EH (cell line): Measurements from ENCODE around the gene SV2B.

Experiments
- DNase-seq: peaks from one replicate; pipeline ENCODE4 v3.0.0-alpha.2; 2015; ENCODE audit warnings: low read depth

SV2B gene

GRCh38 chr15:91102546-91103330, 2.7 kb downstream of the SV2B start:
- no peak for DNase-seq

DNA sequence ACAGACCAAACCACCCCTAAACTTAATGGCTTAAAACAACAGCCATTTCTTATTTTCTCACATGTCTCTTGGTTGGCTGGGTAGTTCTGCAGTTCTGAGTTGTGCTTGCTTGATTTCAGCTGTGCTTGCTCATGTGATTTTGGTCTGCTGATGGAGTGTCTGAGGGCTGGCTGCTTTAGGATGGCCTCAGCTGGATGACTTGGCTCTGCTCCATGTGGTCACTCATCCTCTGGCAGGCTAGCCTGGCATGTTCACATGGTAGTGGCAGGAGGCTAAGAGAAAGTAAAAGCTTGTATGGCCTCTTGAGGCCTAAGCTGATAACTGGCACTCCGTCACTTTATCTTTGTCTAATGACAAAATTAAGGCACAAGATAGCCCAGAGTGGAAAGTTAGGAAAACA, 4.1 kb downstream of the SV2B start:
- DNase-seq: no peak

GRCh38 chr15:91108421-91108820, 8.4 kb downstream of the SV2B start:
- no peak for DNase-seq

DNA sequence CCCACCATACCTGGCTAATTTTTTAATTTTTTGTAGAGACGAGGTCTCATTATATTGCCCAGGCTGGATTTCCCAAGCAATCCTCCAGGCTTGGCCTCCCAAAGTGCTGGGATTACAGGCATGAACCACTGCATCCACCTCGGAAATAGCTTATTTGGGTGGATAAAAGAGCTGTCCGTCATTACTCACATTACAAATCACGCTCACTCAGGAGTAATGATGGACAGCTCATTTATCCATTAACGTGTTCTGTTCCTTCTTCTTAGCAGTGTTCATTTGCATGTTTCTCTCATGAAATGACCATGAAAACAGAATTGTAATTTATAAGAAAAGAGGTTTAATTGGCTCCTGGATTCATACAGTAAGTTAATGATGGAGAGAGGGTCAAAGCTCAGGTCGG, 9.8 kb downstream of the SV2B start:
- no peak for DNase-seq

DNA sequence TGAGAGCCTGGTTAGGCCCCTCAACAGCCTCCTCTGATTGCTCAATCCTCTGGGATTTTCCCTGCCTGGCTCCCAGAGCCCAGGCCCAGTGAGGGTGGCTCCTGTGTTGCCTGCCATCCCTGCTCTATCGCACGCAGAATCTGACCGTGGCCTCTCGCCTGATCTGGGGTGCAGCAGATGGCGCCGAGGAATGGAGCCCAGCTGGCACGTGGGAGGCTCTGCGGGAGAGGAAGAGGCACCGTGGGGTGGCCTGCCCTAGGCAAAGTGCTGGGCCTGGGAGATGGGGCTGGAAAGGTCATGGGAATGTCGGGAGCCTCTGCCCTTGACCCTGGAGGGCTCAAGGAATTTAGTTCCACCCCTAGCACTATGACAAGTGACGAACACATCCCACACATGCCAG, 10.3 kb downstream of the SV2B start:
- no peak for DNase-seq

DNA sequence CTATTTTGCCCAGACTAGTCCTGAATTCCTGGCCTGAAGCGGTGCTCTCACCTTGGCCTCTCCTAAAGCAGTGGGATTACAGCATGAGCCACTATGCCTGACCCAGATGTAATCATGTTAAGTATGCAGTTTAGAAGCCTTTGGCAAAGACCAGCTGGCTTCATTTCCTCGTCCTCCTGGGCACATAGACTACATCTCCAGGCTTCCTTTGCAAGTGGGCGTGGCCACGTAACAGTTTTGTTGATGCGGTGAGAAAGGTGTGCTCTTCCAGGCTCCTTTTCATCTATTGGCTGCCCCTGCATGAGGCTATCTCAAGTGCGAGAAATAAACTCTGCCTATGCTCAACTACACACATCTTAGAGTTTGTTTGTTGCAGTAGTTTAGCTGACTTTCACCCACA, 13.0 kb downstream of the SV2B start:
- DNase-seq: no peak

GRCh38 chr15:91114301-91114700, 14.2 kb downstream of the SV2B start:
- no peak for DNase-seq

DNA sequence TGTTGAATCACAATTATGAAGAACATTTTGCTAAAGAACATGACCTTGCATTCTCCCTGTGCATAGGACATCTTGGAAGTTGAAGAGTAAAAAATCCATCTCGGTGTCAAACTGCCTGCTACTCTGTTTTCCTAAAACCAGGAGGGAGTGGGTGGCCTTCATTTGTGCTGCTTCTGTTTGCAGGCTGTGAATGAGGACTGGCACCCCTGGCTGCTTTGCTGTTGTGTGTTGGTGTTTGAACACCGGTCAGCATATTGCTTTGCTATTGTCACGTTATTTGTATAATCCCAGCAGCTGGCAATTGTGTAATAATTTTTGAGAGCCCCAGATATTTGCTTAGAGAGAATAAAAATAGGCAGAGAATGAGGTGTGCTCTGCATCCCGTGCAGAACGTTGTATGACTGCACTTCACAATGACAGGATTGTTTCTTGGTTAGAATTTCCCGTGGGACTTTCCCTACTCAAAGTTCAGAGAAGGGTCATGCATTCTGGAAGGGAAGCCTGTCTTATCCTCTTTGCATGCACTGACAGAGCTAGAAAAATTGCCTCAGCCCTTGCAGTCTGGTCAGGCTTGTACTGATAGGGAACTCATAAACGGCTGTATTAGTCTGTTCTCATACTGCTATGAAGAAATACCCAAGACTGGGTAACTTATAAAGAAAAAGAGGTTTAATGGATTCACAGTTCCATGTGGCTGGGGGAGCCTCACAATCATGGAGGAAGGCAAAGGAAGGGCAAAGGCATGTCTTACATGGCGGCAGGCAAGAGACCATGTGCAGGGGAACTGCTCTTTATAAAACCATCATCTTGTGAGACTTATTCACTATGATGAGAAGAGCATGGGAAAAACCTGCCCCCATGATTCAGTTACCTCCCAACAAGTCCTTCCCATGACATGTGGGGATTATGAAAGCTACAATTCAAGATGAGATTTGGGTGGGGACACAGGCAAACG, 16.3 kb downstream of the SV2B start:
- DNase-seq: no peak

DNA sequence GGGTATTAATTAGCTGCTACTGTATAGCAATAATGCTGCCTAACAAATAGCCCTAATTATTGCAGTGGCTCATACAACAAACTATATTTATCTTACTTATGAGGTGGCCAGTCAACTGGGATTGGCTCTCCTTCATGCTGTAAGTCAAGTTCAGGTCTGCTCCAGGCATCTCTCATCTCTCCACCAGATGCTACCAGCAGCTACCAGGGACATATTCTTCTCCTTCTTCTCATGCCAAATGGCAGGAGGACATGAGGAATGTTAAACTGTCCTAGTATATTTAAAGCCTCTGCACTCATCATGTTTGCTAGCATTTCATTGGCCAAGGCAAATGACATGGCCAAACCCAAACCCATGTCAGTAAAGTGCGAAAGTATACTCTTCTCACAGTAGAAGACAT, 17.3 kb downstream of the SV2B start:
- no peak for DNase-seq

DNA sequence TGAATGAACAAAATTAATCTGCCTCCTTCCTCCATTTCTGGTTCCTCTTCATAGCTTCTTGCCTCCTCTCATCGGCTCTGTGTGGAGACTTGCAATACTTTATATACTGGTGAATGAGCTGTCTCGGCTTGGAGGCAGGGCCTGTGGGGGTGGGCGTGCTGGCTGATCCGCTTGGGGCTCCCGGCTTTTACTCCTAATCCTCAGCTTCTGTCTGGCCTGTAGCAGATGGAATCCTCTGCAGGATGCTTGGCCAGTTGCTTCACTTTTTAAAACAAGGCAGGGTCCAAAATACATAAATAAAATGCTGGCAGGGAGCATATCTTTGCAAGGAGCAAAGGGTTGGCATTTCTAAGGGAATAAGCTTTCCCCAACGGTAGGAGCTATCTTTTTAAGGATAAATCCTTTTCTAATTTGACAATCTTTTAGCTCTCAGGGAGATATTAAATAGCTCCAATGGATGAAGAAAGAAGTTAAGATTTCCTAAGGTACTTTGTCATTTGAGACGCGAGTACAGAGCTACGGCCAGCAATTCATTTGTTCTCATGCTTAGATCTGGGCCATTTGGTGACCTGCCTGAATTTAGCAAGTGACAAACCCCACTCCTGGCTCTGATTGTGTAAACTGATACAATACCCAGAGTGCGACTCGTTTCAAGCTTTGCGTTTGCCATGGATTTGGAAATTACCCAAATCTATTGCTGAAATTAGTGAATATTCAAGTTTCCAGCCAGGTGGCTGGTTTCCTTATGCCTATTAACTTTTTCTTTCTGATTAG, 18.9 kb downstream of the SV2B start:
- DNase-seq: no peak

GRCh38 chr15:91122296-91122695, 22.2 kb downstream of the SV2B start:
- DNase-seq: no peak

GRCh38 chr15:91124132-91124531, 24.1 kb downstream of the SV2B start:
- DNase-seq: no peak

DNA sequence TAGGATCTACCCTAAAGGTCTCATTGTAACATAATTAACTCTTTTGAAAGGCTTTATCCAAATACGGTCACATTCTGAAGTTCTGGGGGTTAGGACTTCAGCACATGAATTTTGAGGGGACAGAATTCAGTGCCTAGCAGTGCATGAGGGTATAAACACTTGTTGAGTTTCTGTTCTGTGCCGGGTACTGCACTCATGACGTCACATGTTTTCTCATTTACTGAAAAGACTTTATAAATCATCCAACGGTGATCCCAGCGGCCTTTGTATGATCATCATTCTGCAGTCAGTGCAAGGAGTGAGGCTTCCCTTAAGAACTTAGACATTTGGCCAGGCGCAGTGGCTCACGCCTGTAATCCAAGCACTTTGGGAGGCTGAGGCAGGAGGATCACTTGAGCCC, 25.1 kb downstream of the SV2B start:
- DNase-seq: no peak

GRCh38 chr15:91126080-91126479, 26.0 kb downstream of the SV2B start:
- no peak for DNase-seq

- DNase-seq: no peak
These were observed 27.3 kb downstream of the SV2B start for GRCh38 chr15:91127236-91127955.

GRCh38 chr15:91128016-91128415, 28.0 kb downstream of the SV2B start:
- no peak for DNase-seq

DNA sequence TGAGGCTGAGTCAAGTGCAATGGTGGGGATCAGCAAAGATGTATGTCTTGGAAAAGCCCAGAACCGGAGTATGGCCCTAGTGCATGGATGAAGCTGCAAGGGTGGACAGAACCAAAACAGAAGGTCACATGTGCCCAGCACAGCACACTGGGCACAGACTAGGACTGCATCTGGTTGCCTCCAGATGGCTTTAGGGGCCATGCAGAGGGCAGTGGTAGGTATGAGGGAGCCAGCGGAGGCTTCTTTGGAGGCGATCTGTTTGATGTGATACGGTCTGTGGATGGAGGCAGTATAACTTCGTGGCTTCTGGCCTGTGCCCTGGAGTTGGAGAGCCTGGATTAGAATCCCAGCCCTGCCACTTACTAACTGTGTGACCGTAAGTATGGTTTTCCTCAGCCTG, 29.4 kb downstream of the SV2B start:
- no peak for DNase-seq

DNA sequence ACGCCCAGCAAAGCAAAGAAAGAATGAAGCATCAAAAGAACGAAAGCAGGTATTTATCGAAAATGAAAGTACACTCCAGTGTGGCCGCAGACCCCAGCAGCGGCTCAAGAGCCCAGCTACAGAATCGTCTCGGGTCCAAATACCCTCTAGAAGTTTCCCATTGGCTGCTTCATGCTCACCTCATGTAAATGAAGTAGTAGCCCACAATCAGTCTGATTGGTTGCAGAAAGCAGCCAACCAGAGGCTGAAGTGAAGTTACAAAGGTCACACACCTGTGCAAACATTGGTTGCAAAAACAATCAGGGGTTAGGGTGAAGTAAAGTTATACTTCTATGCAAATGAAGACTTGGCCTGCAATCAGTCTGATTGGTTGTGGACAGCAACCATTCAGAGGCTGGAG, 32.0 kb downstream of the SV2B start:
- no peak for DNase-seq

GRCh38 chr15:91133511-91133910, 33.5 kb downstream of the SV2B start:
- DNase-seq: no peak

- no peak for DNase-seq
These were observed 35.4 kb downstream of the SV2B start for GRCh38 chr15:91135201-91136130.
